Measurements from ENCODE around the gene PCYT2. TPM values are rescaled to one million over a fixed set of nuclear protein-coding genes. Genes with fewer than 3 reads are reported as not detected.

Gene PCYT2
- total RNA-seq, 1 donor from 2014 or later, result 46.8 TPM

GRCh38 chr17:81884968-81885367 is 26.2 kb downstream of the PCYT2 start:
- DNase-seq (ENCODE audit: extremely low spot score, unreplicated experiment), result no peak
- Mint-ChIP-seq H3K9me3 (no peaks in the 10 kb centered on the region), H3K36me3 (peaks cover 17% of the 10 kb centered on the region), H3K27ac (no peak overlapping the region), H3K4me1 (ENCODE audit: unreplicated experiment) (peaks cover 8% of the 10 kb centered on the region), H3K27me3 (no peaks in the 10 kb centered on the region), H3K4me3 (no peak overlapping the region)
- TF ChIP-seq, protein P1, sequence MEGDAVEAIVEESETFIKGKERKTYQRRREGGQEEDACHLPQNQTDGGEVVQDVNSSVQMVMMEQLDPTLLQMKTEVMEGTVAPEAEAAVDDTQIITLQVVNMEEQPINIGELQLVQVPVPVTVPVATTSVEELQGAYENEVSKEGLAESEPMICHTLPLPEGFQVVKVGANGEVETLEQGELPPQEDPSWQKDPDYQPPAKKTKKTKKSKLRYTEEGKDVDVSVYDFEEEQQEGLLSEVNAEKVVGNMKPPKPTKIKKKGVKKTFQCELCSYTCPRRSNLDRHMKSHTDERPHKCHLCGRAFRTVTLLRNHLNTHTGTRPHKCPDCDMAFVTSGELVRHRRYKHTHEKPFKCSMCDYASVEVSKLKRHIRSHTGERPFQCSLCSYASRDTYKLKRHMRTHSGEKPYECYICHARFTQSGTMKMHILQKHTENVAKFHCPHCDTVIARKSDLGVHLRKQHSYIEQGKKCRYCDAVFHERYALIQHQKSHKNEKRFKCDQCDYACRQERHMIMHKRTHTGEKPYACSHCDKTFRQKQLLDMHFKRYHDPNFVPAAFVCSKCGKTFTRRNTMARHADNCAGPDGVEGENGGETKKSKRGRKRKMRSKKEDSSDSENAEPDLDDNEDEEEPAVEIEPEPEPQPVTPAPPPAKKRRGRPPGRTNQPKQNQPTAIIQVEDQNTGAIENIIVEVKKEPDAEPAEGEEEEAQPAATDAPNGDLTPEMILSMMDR (conservative IDR thresholded peaks at IDR 0.05), result no peak

DNA sequence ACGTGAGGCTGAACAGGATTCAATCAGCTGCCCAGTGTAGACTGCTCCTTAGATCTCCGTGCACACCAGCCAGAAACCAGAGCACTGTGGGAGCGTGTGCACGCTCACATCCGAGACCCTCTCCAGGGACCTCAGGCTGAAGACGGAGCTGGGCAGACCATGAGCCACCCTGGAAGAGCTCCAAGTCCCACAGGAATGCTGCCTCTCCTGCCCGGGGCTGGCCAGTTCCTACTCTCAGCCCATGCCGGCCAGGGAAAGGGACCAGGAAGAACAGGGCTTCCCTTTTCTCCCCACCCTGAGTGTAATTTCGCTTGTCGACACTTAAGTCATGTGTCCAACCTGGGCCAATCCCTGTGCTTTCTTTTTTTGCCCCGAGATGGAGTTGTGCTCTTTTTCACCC is 26.7 kb downstream of the PCYT2 start:
- Mint-ChIP-seq H3K4me1 (ENCODE audit: unreplicated experiment) (peaks cover 8% of the 10 kb centered on the region), H3K27ac (peak overlapping the region; percentile 52), H3K27me3 (no peaks in the 10 kb centered on the region), H3K36me3 (peaks cover 17% of the 10 kb centered on the region), H3K9me3 (no peaks in the 10 kb centered on the region), H3K4me3 (no peak overlapping the region)
- TF ChIP-seq, protein P1 (conservative IDR thresholded peaks at IDR 0.05), result no peak
- DNase-seq (ENCODE audit: extremely low spot score, unreplicated experiment), result no peak

DNA sequence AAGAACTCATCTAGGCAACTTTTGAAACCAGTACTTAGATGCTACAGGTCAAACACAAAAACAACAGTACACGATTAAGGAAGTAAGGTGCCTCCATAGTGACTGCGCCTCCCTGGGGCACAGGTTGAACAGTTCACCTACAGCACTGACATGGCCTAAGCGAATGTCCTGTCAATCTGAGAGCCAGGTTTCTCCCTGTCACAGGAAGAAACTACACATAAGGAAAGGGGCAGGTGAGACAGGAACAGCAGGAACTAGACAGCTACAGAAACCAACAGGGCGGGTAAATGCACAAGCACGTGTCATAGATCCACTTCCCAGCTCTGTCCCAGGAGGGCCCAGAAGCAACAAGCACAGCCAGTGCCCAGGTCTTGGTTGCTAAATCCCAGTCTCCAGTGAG is 32.1 kb downstream of the PCYT2 start:
- Mint-ChIP-seq H3K27me3 (no peaks in the 10 kb centered on the region), H3K4me3 (no peak overlapping the region)

DNA sequence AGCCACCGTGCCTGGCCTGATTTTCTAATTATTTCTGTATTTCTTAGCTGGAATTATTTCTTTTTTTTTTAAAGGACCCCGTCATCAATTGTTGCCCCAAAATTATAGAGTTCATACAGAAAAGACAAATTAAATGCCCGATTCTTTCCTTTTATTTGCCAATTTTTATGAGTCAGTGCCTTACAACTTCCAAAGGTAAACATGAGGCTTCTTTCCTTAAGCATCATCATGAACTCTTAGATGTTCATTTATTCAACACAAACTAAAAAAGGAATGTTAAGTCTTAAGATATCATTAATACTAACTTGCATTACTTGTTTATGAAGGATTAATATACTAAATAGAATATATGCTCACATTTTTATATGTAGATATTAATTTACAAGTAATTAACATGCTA is 32.9 kb downstream of the PCYT2 start:
- Mint-ChIP-seq H3K9me3 (no peaks in the 10 kb centered on the region), H3K4me1 (ENCODE audit: unreplicated experiment) (no peaks in the 10 kb centered on the region), H3K27me3 (no peaks in the 10 kb centered on the region), H3K36me3 (peaks cover 9% of the 10 kb centered on the region), H3K4me3 (no peak overlapping the region), H3K27ac (no peak overlapping the region)
- no peak for DNase-seq (ENCODE audit: extremely low spot score, unreplicated experiment)
- TF ChIP-seq, protein P1 (conservative IDR thresholded peaks at IDR 0.05), result no peak

More for the DNA sequence above, 32.1 kb downstream of the PCYT2 start:
- H3K36me3 Mint-ChIP-seq, result peaks cover 10% of the 10 kb centered on the region
- no peaks in the 10 kb centered on the region for H3K4me1 Mint-ChIP-seq (ENCODE audit: unreplicated experiment)
- TF ChIP-seq, protein P1 (conservative IDR thresholded peaks at IDR 0.05), result no peak
- DNase-seq (ENCODE audit: extremely low spot score, unreplicated experiment), result no peak
- H3K9me3 Mint-ChIP-seq, result no peaks in the 10 kb centered on the region
- peak overlapping the region; percentile 89 for H3K27ac Mint-ChIP-seq

DNA sequence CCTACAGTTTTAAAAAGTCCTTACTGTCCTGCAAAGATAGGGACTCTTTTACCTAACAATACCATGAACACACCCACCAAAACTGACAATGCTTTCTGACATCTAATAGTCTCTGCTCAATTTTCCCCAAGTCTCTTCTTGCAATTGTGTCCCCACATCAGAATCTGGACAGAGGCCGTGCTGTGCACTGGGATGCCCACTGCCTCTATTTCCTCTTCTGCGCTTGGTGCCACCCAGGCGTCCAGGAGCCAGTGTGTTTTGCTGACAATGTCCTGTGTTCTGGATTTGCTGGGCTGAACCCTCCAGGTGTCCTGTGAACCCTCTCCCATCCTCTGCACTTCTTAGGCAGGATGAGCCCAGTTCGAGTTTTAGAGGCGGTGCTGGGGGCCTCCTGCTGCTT is 33.6 kb downstream of the PCYT2 start:
- Mint-ChIP-seq H3K27me3 (no peaks in the 10 kb centered on the region), H3K9me3 (no peaks in the 10 kb centered on the region), H3K27ac (peak overlapping the region; percentile 66), H3K4me1 (ENCODE audit: unreplicated experiment) (no peaks in the 10 kb centered on the region), H3K4me3 (no peak overlapping the region), H3K36me3 (peaks cover 9% of the 10 kb centered on the region)
- TF ChIP-seq, protein P1 (conservative IDR thresholded peaks at IDR 0.05), result no peak
- no peak for DNase-seq (ENCODE audit: extremely low spot score, unreplicated experiment)
